ENCODE results near the gene CIP2A. TPM values are rescaled to one million over a fixed set of nuclear protein-coding genes. Genes with fewer than 3 reads are reported as not detected.

Gene CIP2A
- polyA plus RNA-seq, 2 of the 4 experiments (the other 2 are of a cell fraction), result 30.7 to 31.8 TPM

- DNase-seq (ENCODE audit: low read depth in 1 of 2, low spot score in 1 of 2) (no peak), ATAC-seq (no peak), FAIRE-seq (no peak)
- Histone ChIP-seq H3K4me1 (peaks cover 10% of the 10 kb centered on the region; the same call in 1 of the 3 replicates), H3K9me3 (no peaks in the 10 kb centered on the region), H3K27ac (no peak overlapping the region), H3K4me2 (no peak overlapping the region), H3K4me3 (no peak overlapping the region)
- no peak for TF ChIP-seq RAD21 (conservative IDR thresholded peaks at IDR 0.05 in 1 of 2, IDR thresholded peaks at IDR 0.05 in 1 of 2)
- TF ChIP-seq ESRRA (IDR thresholded peaks at IDR 0.05; ENCODE audit: borderline replicate concordance, low read length), result no peak
- no peak for TF ChIP-seq EP300 (IDR thresholded peaks at IDR 0.05)
- TF ChIP-seq ZSCAN20 (CRISPR knock-in tag; IDR thresholded peaks at IDR 0.05), result no peak
- CTCF ChIA-PET, result interaction anchor here (0.6 to 2.4 kb wide), 3 partner anchors 10 to 433 kb away, joined by 3 to 7 read pairs (median 3); no protein-coding TSS in a partner anchor
- WGBS (ENCODE audit: missing lambda C conversion rate), result 93% methylated on average over 2 of the region's 2 CpGs
- POLR2A ChIA-PET, result no interaction called here
Observed at GRCh38 chr3:108562565-108562964, 26.7 kb downstream of the CIP2A start.

DNA sequence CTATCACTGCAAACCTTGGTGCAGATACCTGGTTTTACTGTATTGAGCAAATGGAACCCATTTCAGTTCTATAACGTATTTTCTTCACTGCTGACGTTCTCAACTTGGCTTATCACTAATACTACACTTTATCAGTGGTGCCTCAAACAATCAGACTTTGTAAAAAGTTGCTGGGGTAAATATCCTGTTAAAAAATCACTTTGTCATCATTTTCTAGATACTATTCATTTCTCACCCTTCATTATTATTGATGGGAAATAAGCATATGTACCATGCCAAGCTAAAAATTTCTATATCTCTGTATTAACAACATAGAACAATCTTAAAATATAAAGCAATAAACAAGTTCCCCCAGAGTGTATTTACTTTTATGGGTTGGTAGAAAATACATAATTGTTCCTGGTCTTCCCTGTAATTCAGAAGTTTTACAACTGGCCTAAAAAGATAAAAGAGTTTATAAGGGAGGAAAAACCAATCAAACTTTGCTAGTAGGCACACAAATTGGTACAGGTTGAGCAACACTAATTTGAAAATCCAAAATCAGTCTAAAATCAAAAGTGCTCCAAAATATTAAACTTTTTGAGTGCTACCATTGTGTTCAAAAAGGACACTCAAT, 33.2 kb downstream of the CIP2A start:
- no peak for DNase-seq (ENCODE audit: low read depth in 1 of 2, low spot score in 1 of 2)
- Histone ChIP-seq H3K4me2 (peak overlapping the region; percentile 64; the same call in 2 of the 3 replicates), H3K4me1 (peaks cover 23% of the 10 kb centered on the region), H3K9me3 (no peaks in the 10 kb centered on the region), H3K4me3 (no peak overlapping the region), H3K27ac (peak overlapping the region in 1 of 2 experiments; percentile 54; a peak in 1 of 6 replicates)
- no peak for FAIRE-seq
- CTCF ChIA-PET, result interaction anchor here (5.9 kb wide), 1 partner anchor 64 kb away, joined by 96 read pairs; no protein-coding TSS in a partner anchor
- peak; percentile 78 for TF ChIP-seq MAFK (IDR thresholded peaks at IDR 0.05; ENCODE audit: partially characterized antibody)
- no peak for TF ChIP-seq MAX (IDR thresholded peaks at IDR 0.05)
- no peak for TF ChIP-seq ESRRA (IDR thresholded peaks at IDR 0.05; ENCODE audit: borderline replicate concordance, low read length)
- WGBS (ENCODE audit: missing lambda C conversion rate), result 71% methylated on average over 2 of the region's 2 CpGs
- no peak for ATAC-seq
- POLR2A ChIA-PET, result interaction anchor here (1.3 kb wide), 1 partner anchor 33 kb away, joined by 3 read pairs; the partner anchor contains the start of genes CIP2A and DZIP3

- ATAC-seq, result peak in 1 of 2 experiments; percentile 45; a peak in 4 of 6 replicates
- TF ChIP-seq NFE2L2 (conservative IDR thresholded peaks at IDR 0.05; ENCODE audit: low read length) (no peak), ELK1 (IDR thresholded peaks at IDR 0.05; ENCODE audit: low read depth, low read length) (no peak)
- no peaks in the 10 kb centered on the region for H3K9me3 ChIP-seq
- H3K4me2 ChIP-seq, result peak overlapping the region; percentile 64
- peaks cover 23% of the 10 kb centered on the region for H3K4me1 ChIP-seq
- no peak for FAIRE-seq
- no peak for DNase-seq (ENCODE audit: low read depth in 1 of 2, low spot score in 1 of 2)
- CTCF ChIA-PET, result interaction anchor here (0.9 to 5.9 kb wide), 2 partner anchors 63 to 68 kb away, joined by 3 to 96 read pairs; no protein-coding TSS in a partner anchor
- peak overlapping the region; percentile 39 to 54 for H3K27ac ChIP-seq
- WGBS (ENCODE audit: missing lambda C conversion rate), result 39% methylated on average over 3 of the region's 3 CpGs
- H3K4me3 ChIP-seq, result no peak overlapping the region
- POLR2A ChIA-PET, result interaction anchor here (1.3 kb wide), 1 partner anchor 34 kb away, joined by 3 read pairs; the partner anchor contains the start of genes CIP2A and DZIP3
Observed at GRCh38 chr3:108554913-108555571, 34.2 kb downstream of the CIP2A start.

DNA sequence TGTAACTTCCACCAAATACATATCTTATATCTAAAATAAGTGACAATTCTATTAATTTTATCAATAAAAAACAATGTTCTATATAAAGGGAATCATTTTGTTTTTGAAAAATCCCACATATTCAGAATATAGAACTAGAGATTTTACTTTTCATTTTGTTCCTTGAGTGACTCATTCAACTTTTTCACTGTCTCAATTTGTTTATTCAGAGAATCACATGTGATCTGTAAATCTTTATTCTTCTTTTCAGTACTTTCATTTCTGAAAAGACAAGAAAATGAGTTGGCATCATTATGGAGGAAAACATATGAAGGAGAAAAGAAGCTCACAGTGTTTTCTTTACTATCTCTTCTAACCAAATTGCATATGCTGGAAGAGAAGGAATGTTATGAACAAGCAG, 35.0 kb downstream of the CIP2A start:
- peak overlapping the region; percentile 39 to 76 for H3K27ac ChIP-seq
- TF ChIP-seq SREBF2 (IDR thresholded peaks at IDR 0.05) (no peak), FOSL2 (IDR thresholded peaks at IDR 0.05) (no peak), FOSL2 (CRISPR knock-in tag; IDR thresholded peaks at IDR 0.05) (peak; percentile 33; the same call in 1 of the 2 replicates)
- peaks cover 27% of the 10 kb centered on the region for H3K4me1 ChIP-seq
- no peaks in the 10 kb centered on the region for H3K9me3 ChIP-seq
- POLR2A ChIA-PET, result no interaction called here
- FAIRE-seq (no peak), ATAC-seq (no peak), DNase-seq (ENCODE audit: low read depth in 1 of 2, low spot score in 1 of 2) (no peak)
- CTCF ChIA-PET, result interaction anchor here (5.9 kb wide), 1 partner anchor 62 kb away, joined by 96 read pairs; no protein-coding TSS in a partner anchor
- H3K4me3 ChIP-seq, result no peak overlapping the region
- peak overlapping the region; percentile 64 for H3K4me2 ChIP-seq

Measured in A549 (cell line).